Stomach (tissue), 9 donors: ENCODE measurements around the gene HYKK. TPM values are rescaled to one million over a fixed set of nuclear protein-coding genes. Genes with fewer than 3 reads are reported as not detected.

Experiments
- DNase-seq, 2 donors: peaks; one replicate each; pipeline versions ENCODE4 v3.0.0 to v3.0.0-alpha.2; 2013 to 2019
- H3K27ac ChIP-seq, 5 donors: fragments of 200-600 bp in 4 of 5; sonication (generic) in 4 of 5; one replicate each; pipeline ENCODE4 v1.5.1; 2013 to 2019; ENCODE audit warnings: mild to moderate bottlenecking in 1 of 5, moderate library complexity in 1 of 5
- H3K27me3 ChIP-seq, 3 donors: fragments of 200-600 bp; sonication (generic); one replicate each; pipeline ENCODE4 v1.5.1; 2017 to 2019; ENCODE audit warnings: mixed run types in 1 of 3
- H3K36me3 ChIP-seq, 4 donors: fragments of 200-600 bp; sonication (generic); 1 replicate in 3 of 4; 2 replicates in 1 of 4; pipeline ENCODE4 v1.5.1; 2016 to 2019
- H3K4me1 ChIP-seq, 4 donors: fragments of 200-600 bp; sonication (generic); one replicate each; pipeline ENCODE4 v1.5.1; 2016 to 2019
- H3K4me3 ChIP-seq, 4 donors: fragments of 200-600 bp; sonication (generic) in 3 of 4; one replicate each; pipeline ENCODE4 v1.5.1; 2016 to 2019; ENCODE audit warnings: mild to moderate bottlenecking in 1 of 4
- H3K9me3 ChIP-seq, 4 donors: fragments of 200-600 bp; sonication (generic); one replicate each; pipeline ENCODE4 v1.5.1; 2016 to 2019
- CTCF ChIP-seq, 7 experiments: fragments of 450-650 bp in 4 of 7; fragments of 200-600 bp in 3 of 7; sonication (generic) in 3 of 7; IDR thresholded peaks; one replicate each; pipeline ENCODE4 v1.5.1; 2016 to 2019; ENCODE audit warnings: antibody characterized with exemption in 7 of 7, control low read depth in 2 of 7, mild to moderate bottlenecking in 1 of 7
- EP300 ChIP-seq: sonication (generic); formaldehyde crosslinking; IDR thresholded peaks from one replicate; pipeline ENCODE4 v1.6.1; 2017; ENCODE audit warnings: antibody characterized with exemption
- POLR2A ChIP-seq, 4 donors: fragments of 450-650 bp; IDR thresholded peaks; one replicate each; pipeline ENCODE4 v1.6.1; 2016; ENCODE audit warnings: antibody characterized with exemption in 4 of 4, control low read depth in 2 of 4, mild to moderate bottlenecking in 1 of 4, moderate library complexity in 1 of 4
- POLR2AphosphoS5 ChIP-seq, 3 donors: sonication (generic); formaldehyde crosslinking; IDR thresholded peaks; one replicate each; pipeline ENCODE4 v1.6.1; 2016; ENCODE audit warnings: antibody characterized with exemption in 3 of 3
- WGBS, 5 donors: extraction: QIAGEN DNeasy Blood & Tissue Kit in 3 of 5; methylation state at CpG; one replicate each; pipeline versions ENCODE4 v1.1.5 to v1.1.7; 2013 to 2018; 5-methylcytosine and 5-hydroxymethylcytosine counted together
- intact Hi-C: fragments of 100-400 bp; cut with DNase I; formaldehyde crosslinking; loops from one replicate; pipeline ENCODE4 v1.15.1; 2023; ENCODE audit warnings: low total_unique reads
- polyA plus RNA-seq, 3 donors: library from polyadenylated mRNA; stranded (reverse); fragments of 200-250 nt; gene quantifications; one replicate each; pipeline ENCODE4 v1.2.3, GENCODE V29; 2013
- total RNA-seq, 5 donors: library from RNA; depleted of rRNA; stranded (reverse); fragments of >200 nt; gene quantifications; one replicate each; pipeline versions ENCODE4 v1.1.0 to v1.2.3, GENCODE V29; 2014 to 2016
- donor health status: healthy with polysubstance abuse.
- donor health status: Bipolar disorder and iron deficiency.
- donor health status: healthy.

Gene HYKK
- total and polyA plus RNA-seq, 8 donors, result under 0.01 to 11.6 (median 5.7) TPM

DNA sequence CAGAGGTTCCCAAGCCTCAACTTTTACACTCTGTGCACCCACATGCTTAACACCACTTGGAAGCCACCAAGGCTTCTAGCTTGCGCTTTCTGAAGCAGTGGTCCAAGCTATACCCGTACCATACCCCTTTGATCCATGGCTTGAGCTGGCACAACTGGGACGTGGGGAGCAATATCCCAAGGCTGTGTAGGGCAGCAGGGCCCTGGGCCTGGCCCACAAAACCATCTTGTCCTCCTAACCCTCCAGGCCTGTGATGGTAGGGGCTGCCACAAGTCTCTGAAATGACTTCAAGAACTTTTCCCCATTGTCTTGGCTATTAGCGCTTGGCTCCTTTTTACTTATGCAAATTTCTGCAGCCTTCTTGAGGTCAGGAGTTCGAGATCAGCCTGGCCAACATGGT is 16.9 kb downstream of the HYKK start:
- no peaks in the 10 kb centered on the region for H3K4me1 ChIP-seq
- H3K4me3 ChIP-seq, result no peak overlapping the region
- H3K9me3 ChIP-seq, result no peaks in the 10 kb centered on the region
- WGBS, 5 donors, result 90 to 96% (median 93%) methylated on average over 4 to 5 of the region's 5 CpGs
- H3K27ac ChIP-seq, result no peak overlapping the region
- H3K27me3 ChIP-seq, result no peaks in the 10 kb centered on the region
- H3K36me3 ChIP-seq, result peaks cover 0 to 15% (median 9%) of the 10 kb centered on the region in 4 donors
- TF ChIP-seq POLR2AphosphoS5 (IDR thresholded peaks at IDR 0.05) (no peak), POLR2A (IDR thresholded peaks at IDR 0.05) (no peak), CTCF (IDR thresholded peaks at IDR 0.05) (no peak), EP300 (no peak)
- DNase-seq, result no peak
- intact Hi-C loops, result no loop called here

- no peaks in the 10 kb centered on the region for H3K4me1 ChIP-seq
- H3K27ac ChIP-seq, result no peak overlapping the region
- no peaks in the 10 kb centered on the region for H3K9me3 ChIP-seq
- peaks cover 0 to 10% (median 6%) of the 10 kb centered on the region in 4 donors for H3K36me3 ChIP-seq
- H3K4me3 ChIP-seq, result no peak overlapping the region
- 91 to 94% (median 92%) methylated on average over 5 of the region's 5 CpGs for WGBS, 5 donors
- TF ChIP-seq EP300 (no peak), POLR2A (IDR thresholded peaks at IDR 0.05) (no peak), POLR2AphosphoS5 (IDR thresholded peaks at IDR 0.05) (no peak), CTCF (IDR thresholded peaks at IDR 0.05) (no peak)
- intact Hi-C loops, result no loop called here
- DNase-seq, result no peak
- H3K27me3 ChIP-seq, result no peaks in the 10 kb centered on the region
These were observed 19.9 kb downstream of the HYKK start for GRCh38 chr15:78527325-78527724.

DNA sequence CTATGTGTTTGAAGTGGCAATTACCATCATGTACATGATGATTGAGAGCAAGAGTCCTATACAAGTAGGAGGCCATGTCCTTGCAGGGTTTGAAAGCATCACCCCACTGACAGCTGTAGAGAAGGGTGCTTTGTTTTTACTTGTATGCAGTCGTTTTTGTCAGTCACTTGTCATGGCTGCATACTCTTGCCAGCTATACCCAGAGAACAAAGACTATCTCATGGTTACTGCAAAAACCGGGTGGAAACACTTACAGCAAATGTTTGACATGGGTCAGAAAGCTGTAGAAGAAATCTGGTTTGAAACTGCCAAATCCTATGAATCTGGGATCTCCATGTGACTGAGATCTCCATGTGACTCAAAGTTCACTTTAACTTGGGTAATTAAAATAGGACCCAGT is 26.0 kb downstream of the HYKK start:
- Histone ChIP-seq H3K27ac (no peak overlapping the region), H3K9me3 (no peaks in the 10 kb centered on the region), H3K36me3 (peaks cover 0 to 9% (median 2%) of the 10 kb centered on the region in 4 donors), H3K4me3 (no peak overlapping the region), H3K4me1 (no peaks in the 10 kb centered on the region), H3K27me3 (no peaks in the 10 kb centered on the region)
- intact Hi-C loops, result no loop called here
- WGBS, 5 donors, result 48 to 66% (median 60%) methylated on average over 2 of the region's 2 CpGs
- DNase-seq, result no peak
- TF ChIP-seq POLR2AphosphoS5 (IDR thresholded peaks at IDR 0.05) (no peak), CTCF (IDR thresholded peaks at IDR 0.05) (no peak), POLR2A (IDR thresholded peaks at IDR 0.05) (no peak), EP300 (no peak)

DNA sequence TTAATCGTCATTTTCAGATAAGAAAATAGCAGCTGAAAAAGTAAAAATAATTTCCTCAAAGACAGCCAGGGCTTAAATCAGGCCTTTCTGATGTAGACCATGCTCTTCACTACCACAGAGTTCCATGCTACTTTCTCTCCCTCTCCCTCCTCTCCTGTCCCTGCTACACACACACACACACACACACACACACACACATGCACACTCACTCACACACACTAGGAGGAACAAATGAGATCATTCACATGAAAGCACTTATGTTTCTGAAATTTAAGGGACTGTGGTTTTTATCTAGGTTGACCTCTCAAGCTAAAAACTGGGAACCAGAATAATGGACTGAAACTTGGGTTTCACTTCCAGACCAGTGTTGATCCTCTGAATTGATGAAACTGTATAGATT is 28.8 kb downstream of the HYKK start:
- Histone ChIP-seq H3K4me3 (no peak overlapping the region), H3K27me3 (no peaks in the 10 kb centered on the region)
- intact Hi-C loops, result no loop called here

More for the DNA sequence above, 28.8 kb downstream of the HYKK start:
- Histone ChIP-seq H3K36me3 (peaks cover 0 to 5% (median 0%) of the 10 kb centered on the region in 4 donors), H3K27ac (no peak overlapping the region), H3K9me3 (no peaks in the 10 kb centered on the region), H3K4me1 (peaks cover 0 to 8% (median 4%) of the 10 kb centered on the region in 4 donors)
- WGBS, 5 donors, result 91 to 96% (median 94%) methylated on average over 1 of the region's 1 CpG
- DNase-seq, result peak in 1 of 2 donors; percentile 7
- no peak for TF ChIP-seq EP300
- TF ChIP-seq CTCF (IDR thresholded peaks at IDR 0.05), result no peak
- no peak for TF ChIP-seq POLR2AphosphoS5 (IDR thresholded peaks at IDR 0.05)
